ENCODE data around the gene SMIM24.

The SMIM24 gene

GRCh38 chr19:3496392-3497273, 16.3 kb upstream of the SMIM24 start:
- TF ChIP-seq CTCF (conservative IDR thresholded peaks at IDR 0.05; ENCODE audit: low read length) (no peak), EZH2phosphoT487 (IDR thresholded peaks at IDR 0.05; ENCODE audit: borderline replicate concordance) (no peak)
- Histone ChIP-seq H3K27me3 (ENCODE audit: insufficient read depth, low read length, poor library complexity, severe bottlenecking) (no peaks in the 10 kb centered on the region), H3K9me3 (ENCODE audit: insufficient read depth, low read depth, low read length) (no peaks in the 10 kb centered on the region), H4K20me1 (ENCODE audit: insufficient read depth, low read length, poor library complexity, severe bottlenecking) (no peaks in the 10 kb centered on the region), H3F3A (ENCODE audit: low read depth) (no peaks in the 10 kb centered on the region), H3K4me1 (ENCODE audit: insufficient read depth, low read length, poor library complexity, severe bottlenecking) (peaks cover 11% of the 10 kb centered on the region), H2AFZ (ENCODE audit: low read length) (no peak overlapping the region), H3K36me3 (ENCODE audit: insufficient read depth, low read length) (peaks cover 5% of the 10 kb centered on the region; the same call in 1 of the 2 replicates), H3K4me3 (ENCODE audit: low read length, poor library complexity, severe bottlenecking) (no peak overlapping the region), H3K79me2 (ENCODE audit: insufficient read depth, low read length) (peaks cover 21% of the 10 kb centered on the region), H3K9me2 (replicated peaks; ENCODE audit: low read depth, low read length) (no peaks in the 10 kb centered on the region), H3K4me2 (ENCODE audit: low read depth, low read length, poor library complexity, severe bottlenecking) (no peak overlapping the region), H3K9ac (ENCODE audit: low read depth, low read length, poor library complexity, severe bottlenecking) (no peak overlapping the region)

- H3K4me3 ChIP-seq (ENCODE audit: low read length, poor library complexity, severe bottlenecking) = no peak overlapping the region
- no peak overlapping the region for H2AFZ ChIP-seq (ENCODE audit: low read length)
- H3K36me3 ChIP-seq (ENCODE audit: insufficient read depth, low read length) = peaks cover 5% of the 10 kb centered on the region; the same call in 1 of the 2 replicates
Observed at GRCh38 chr19:3494559-3494958, 14.2 kb upstream of the SMIM24 start.

GRCh38 chr19:3494051-3494450, 13.7 kb upstream of the SMIM24 start:
- TF ChIP-seq EZH2phosphoT487 (IDR thresholded peaks at IDR 0.05; ENCODE audit: borderline replicate concordance) (no peak), CTCF (conservative IDR thresholded peaks at IDR 0.05; ENCODE audit: low read length) (no peak)
- Histone ChIP-seq H3K9ac (ENCODE audit: low read depth, low read length, poor library complexity, severe bottlenecking) (no peak overlapping the region), H3K9me3 (ENCODE audit: insufficient read depth, low read depth, low read length) (no peaks in the 10 kb centered on the region), H3K9me2 (replicated peaks; ENCODE audit: low read depth, low read length) (no peaks in the 10 kb centered on the region), H4K20me1 (ENCODE audit: insufficient read depth, low read length, poor library complexity, severe bottlenecking) (no peaks in the 10 kb centered on the region), H3K4me3 (ENCODE audit: low read length, poor library complexity, severe bottlenecking) (no peak overlapping the region), H2AFZ (ENCODE audit: low read length) (no peak overlapping the region), H3F3A (ENCODE audit: low read depth) (no peaks in the 10 kb centered on the region), H3K36me3 (ENCODE audit: insufficient read depth, low read length) (peaks cover 5% of the 10 kb centered on the region; the same call in 1 of the 2 replicates), H3K4me1 (ENCODE audit: insufficient read depth, low read length, poor library complexity, severe bottlenecking) (peaks cover under 1% of the 10 kb centered on the region), H3K27me3 (ENCODE audit: insufficient read depth, low read length, poor library complexity, severe bottlenecking) (no peaks in the 10 kb centered on the region), H3K79me2 (ENCODE audit: insufficient read depth, low read length) (peaks cover 8% of the 10 kb centered on the region), H3K4me2 (ENCODE audit: low read depth, low read length, poor library complexity, severe bottlenecking) (no peak overlapping the region)

More at GRCh38 chr19:3494559-3494958, 14.2 kb upstream of the SMIM24 start:
- H4K20me1 ChIP-seq (ENCODE audit: insufficient read depth, low read length, poor library complexity, severe bottlenecking) = no peaks in the 10 kb centered on the region
- no peaks in the 10 kb centered on the region for H3F3A ChIP-seq (ENCODE audit: low read depth)
- no peak for TF ChIP-seq CTCF (conservative IDR thresholded peaks at IDR 0.05; ENCODE audit: low read length)
- no peak for TF ChIP-seq EZH2phosphoT487 (IDR thresholded peaks at IDR 0.05; ENCODE audit: borderline replicate concordance)
- H3K4me1 ChIP-seq (ENCODE audit: insufficient read depth, low read length, poor library complexity, severe bottlenecking) = peaks cover 6% of the 10 kb centered on the region
- no peak overlapping the region for H3K4me2 ChIP-seq (ENCODE audit: low read depth, low read length, poor library complexity, severe bottlenecking)
- no peaks in the 10 kb centered on the region for H3K9me2 ChIP-seq (replicated peaks; ENCODE audit: low read depth, low read length)
- no peaks in the 10 kb centered on the region for H3K27me3 ChIP-seq (ENCODE audit: insufficient read depth, low read length, poor library complexity, severe bottlenecking)
- H3K79me2 ChIP-seq (ENCODE audit: insufficient read depth, low read length) = peaks cover 13% of the 10 kb centered on the region
- H3K9me3 ChIP-seq (ENCODE audit: insufficient read depth, low read depth, low read length) = no peaks in the 10 kb centered on the region
- no peak overlapping the region for H3K9ac ChIP-seq (ENCODE audit: low read depth, low read length, poor library complexity, severe bottlenecking)
